ENCODE data around the gene CASP10. TPM values are rescaled to one million over a fixed set of nuclear protein-coding genes. Genes with fewer than 3 reads are reported as not detected.

CASP10 gene
- total and polyA plus RNA-seq, 2 of the 13 experiments (the other 11 are each of a cell fraction or from before 2014, with no cell fraction given) = 22.2 to 23.8 TPM

DNA sequence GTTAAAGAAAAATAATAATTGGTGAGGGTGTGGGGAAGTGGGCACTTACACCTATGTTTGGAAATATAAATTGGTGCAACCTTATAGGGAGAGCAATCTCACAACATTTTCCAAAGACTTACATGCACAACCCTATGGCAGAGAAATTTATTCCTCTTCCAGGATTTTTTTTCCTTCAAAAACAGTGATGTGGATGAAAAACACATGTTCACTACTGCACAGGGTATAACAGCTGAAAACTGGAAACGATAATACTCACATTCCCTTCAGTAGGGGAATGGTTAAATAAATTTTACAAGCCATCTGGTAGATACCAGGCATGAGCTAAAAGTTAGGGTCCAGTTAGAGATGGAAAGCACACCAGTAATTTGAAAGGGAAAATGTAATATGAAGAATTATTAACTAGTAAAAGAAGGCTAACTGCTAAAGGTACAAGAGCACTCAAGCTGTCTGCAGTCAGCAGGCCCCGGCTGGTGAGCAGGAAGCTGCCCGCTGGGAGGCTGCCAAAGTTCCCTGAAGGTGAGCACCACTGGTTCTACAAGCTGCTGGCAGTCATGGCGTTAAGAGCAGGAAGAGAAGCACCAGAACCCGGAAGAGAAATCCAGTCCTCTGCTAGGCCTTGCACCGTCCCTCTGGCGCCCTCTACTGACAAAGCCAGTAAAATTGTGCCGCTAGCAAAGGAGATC is 49.0 kb downstream of the CASP10 start (continued):
- TF ChIP-seq, protein P1, sequence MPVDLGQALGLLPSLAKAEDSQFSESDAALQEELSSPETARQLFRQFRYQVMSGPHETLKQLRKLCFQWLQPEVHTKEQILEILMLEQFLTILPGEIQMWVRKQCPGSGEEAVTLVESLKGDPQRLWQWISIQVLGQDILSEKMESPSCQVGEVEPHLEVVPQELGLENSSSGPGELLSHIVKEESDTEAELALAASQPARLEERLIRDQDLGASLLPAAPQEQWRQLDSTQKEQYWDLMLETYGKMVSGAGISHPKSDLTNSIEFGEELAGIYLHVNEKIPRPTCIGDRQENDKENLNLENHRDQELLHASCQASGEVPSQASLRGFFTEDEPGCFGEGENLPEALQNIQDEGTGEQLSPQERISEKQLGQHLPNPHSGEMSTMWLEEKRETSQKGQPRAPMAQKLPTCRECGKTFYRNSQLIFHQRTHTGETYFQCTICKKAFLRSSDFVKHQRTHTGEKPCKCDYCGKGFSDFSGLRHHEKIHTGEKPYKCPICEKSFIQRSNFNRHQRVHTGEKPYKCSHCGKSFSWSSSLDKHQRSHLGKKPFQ (CRISPR knock-in tag; IDR thresholded peaks at IDR 0.05; ENCODE audit: insufficient replicate concordance) = peak; percentile 78
- TF ChIP-seq ZNF24 (IDR thresholded peaks at IDR 0.05) = no peak; the same call in 1 of the 2 replicates
- TF ChIP-seq ZNF431 (CRISPR knock-in tag; IDR thresholded peaks at IDR 0.05; ENCODE audit: borderline replicate concordance, low read depth) = 0 out of 2 replicates have a peak, but pooled peaks have one; percentile 52
- TF ChIP-seq ZBTB3 (CRISPR knock-in tag; IDR thresholded peaks at IDR 0.05; ENCODE audit: borderline replicate concordance, low read depth) = no peak
- TF ChIP-seq ZNF652 (CRISPR knock-in tag; IDR thresholded peaks at IDR 0.05; ENCODE audit: borderline replicate concordance, low read depth) = peak; percentile 89
- TF ChIP-seq SP4 (CRISPR knock-in tag; IDR thresholded peaks at IDR 0.05) = no peak; the same call in none of the 2 replicates
- TF ChIP-seq GABPA (IDR thresholded peaks at IDR 0.05; ENCODE audit: low read depth, low read length) = peak; percentile 81
- TF ChIP-seq GABPA (CRISPR knock-in tag; IDR thresholded peaks at IDR 0.05; ENCODE audit: low read depth) = peak; percentile 96
- TF ChIP-seq ZMYM4 (CRISPR knock-in tag; IDR thresholded peaks at IDR 0.05) = peak; percentile 99
- TF ChIP-seq ZNF562 (CRISPR knock-in tag; IDR thresholded peaks at IDR 0.05; ENCODE audit: borderline replicate concordance) = no peak
- TF ChIP-seq HNF1A (IDR thresholded peaks at IDR 0.05; ENCODE audit: low read depth) = peak; percentile 59
- peak; percentile 79; the same call in 1 of the 2 replicates for TF ChIP-seq HNF1A (CRISPR knock-in tag; IDR thresholded peaks at IDR 0.05; ENCODE audit: borderline replicate concordance)
- no peak for TF ChIP-seq ZSCAN20 (CRISPR knock-in tag; IDR thresholded peaks at IDR 0.05; ENCODE audit: borderline replicate concordance)
- no peak for TF ChIP-seq JARID2 (CRISPR knock-in tag; IDR thresholded peaks at IDR 0.05; ENCODE audit: insufficient replicate concordance)
- TF ChIP-seq, protein P2, sequence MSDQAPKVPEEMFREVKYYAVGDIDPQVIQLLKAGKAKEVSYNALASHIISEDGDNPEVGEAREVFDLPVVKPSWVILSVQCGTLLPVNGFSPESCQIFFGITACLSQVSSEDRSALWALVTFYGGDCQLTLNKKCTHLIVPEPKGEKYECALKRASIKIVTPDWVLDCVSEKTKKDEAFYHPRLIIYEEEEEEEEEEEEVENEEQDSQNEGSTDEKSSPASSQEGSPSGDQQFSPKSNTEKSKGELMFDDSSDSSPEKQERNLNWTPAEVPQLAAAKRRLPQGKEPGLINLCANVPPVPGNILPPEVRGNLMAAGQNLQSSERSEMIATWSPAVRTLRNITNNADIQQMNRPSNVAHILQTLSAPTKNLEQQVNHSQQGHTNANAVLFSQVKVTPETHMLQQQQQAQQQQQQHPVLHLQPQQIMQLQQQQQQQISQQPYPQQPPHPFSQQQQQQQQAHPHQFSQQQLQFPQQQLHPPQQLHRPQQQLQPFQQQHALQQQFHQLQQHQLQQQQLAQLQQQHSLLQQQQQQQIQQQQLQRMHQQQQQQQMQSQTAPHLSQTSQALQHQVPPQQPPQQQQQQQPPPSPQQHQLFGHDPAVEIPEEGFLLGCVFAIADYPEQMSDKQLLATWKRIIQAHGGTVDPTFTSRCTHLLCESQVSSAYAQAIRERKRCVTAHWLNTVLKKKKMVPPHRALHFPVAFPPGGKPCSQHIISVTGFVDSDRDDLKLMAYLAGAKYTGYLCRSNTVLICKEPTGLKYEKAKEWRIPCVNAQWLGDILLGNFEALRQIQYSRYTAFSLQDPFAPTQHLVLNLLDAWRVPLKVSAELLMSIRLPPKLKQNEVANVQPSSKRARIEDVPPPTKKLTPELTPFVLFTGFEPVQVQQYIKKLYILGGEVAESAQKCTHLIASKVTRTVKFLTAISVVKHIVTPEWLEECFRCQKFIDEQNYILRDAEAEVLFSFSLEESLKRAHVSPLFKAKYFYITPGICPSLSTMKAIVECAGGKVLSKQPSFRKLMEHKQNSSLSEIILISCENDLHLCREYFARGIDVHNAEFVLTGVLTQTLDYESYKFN (CRISPR knock-in tag; conservative IDR thresholded peaks at IDR 0.05) = peak; percentile 72
- TF ChIP-seq ZNF12 (CRISPR knock-in tag; IDR thresholded peaks at IDR 0.05) = no peak
- 0 out of 2 replicates have a peak, but pooled peaks have one; percentile 45 for TF ChIP-seq TEAD2 (CRISPR knock-in tag; IDR thresholded peaks at IDR 0.05)
- TF ChIP-seq ZNF30 (CRISPR knock-in tag; IDR thresholded peaks at IDR 0.05) = no peak
- no peak for TF ChIP-seq ATM (IDR thresholded peaks at IDR 0.05; ENCODE audit: borderline replicate concordance)
- no peak for TF ChIP-seq ZBTB8A (CRISPR knock-in tag; IDR thresholded peaks at IDR 0.05; ENCODE audit: borderline replicate concordance, low read depth)

Measured in HepG2 (cell line).